Fibroblast of pulmonary artery (primary cell): ENCODE measurements around the gene SPATC1L.

Source experiments
- DNase-seq: peaks from one replicate; pipeline ENCODE4 v3.0.0-alpha.2; 2010; ENCODE audit warnings: low read depth
- H3K4me3 ChIP-seq: replicated peaks from 2 replicates; pipeline ENCODE4 v1.5.1; 2011; ENCODE audit warnings: low read depth, mild to moderate bottlenecking, control low read depth, low read length, moderate library complexity
- CTCF ChIP-seq: IDR thresholded peaks from 2 replicates; pipeline ENCODE4 v1.5.1; 2011; ENCODE audit warnings: mild to moderate bottlenecking, control low read depth, low read length, inconsistent platforms; ENCODE audit errors: missing control alignments

SPATC1L gene

GRCh38 chr21:46160657-46160906 lies 23.7 kb downstream of the SPATC1L start:
- no peak for TF ChIP-seq CTCF
- no peak overlapping the region for H3K4me3 ChIP-seq
- DNase-seq, result no peak

GRCh38 chr21:46159841-46160656 lies 24.2 kb downstream of the SPATC1L start:
- no peak for DNase-seq
- TF ChIP-seq CTCF, result no peak
- H3K4me3 ChIP-seq, result no peak overlapping the region

- no peak for TF ChIP-seq CTCF
- DNase-seq, result no peak
- H3K4me3 ChIP-seq, result no peak overlapping the region
Observed at GRCh38 chr21:46159390-46159789, 24.9 kb downstream of the SPATC1L start.

GRCh38 chr21:46158666-46159300 lies 25.5 kb downstream of the SPATC1L start:
- DNase-seq, result no peak

GRCh38 chr21:46157987-46158451 lies 26.2 kb downstream of the SPATC1L start:
- DNase-seq, result no peak
- H3K4me3 ChIP-seq, result no peak overlapping the region
- TF ChIP-seq CTCF, result no peak

More at GRCh38 chr21:46158666-46159300, 25.5 kb downstream of the SPATC1L start:
- H3K4me3 ChIP-seq, result no peak overlapping the region
- no peak for TF ChIP-seq CTCF

GRCh38 chr21:46157396-46157986 lies 26.8 kb downstream of the SPATC1L start:
- no peak overlapping the region for H3K4me3 ChIP-seq
- no peak for DNase-seq
- TF ChIP-seq CTCF, result no peak

GRCh38 chr21:46156678-46157077 lies 27.6 kb downstream of the SPATC1L start:
- no peak overlapping the region for H3K4me3 ChIP-seq
- TF ChIP-seq CTCF, result no peak
- DNase-seq, result no peak
